Measurements from ENCODE around the gene ZNF217.
"Not testable (repeated sequence)": the region's sequence is repeated elsewhere in the genome, so short reads cannot be mapped to it uniquely, and the experiment has no call there.

The ZNF217 gene

DNA sequence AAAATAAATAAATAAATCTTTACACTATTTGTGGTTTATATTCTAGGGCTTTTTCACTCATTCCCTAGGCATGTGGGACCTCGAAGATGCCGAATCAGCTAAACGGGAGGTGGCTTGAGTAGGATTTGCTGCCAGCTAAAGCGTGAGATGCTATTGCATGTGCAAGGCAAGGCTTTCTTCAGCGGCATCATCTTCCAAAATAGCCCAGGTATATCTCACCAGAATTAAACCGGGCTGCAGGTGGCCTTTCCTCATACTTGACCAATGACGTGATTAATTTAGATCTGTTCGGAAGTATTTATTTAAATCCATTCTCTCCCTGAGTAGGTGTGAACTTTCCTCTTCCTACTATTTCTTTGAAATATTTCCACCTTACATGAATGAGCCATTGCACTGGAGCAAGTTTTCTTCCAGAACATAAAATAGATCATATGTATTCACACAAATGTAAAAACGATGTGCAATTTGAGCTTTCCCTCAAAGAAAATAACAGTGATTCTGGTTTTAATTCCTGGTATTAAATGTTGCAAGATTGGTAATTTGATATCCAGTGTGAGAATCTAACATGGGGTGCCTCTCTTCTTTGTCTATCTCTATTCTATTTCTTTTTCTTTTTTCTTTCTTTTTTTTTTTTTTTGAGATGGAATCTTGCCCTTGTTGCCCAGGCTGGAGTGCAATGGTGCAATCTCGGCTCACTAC is 24.3 kb upstream of the ZNF217 start:
- no peak for TF ChIP-seq CTCF (IDR thresholded peaks at IDR 0.05; ENCODE audit: control insufficient read depth, extremely low read depth, insufficient read depth)
- DNase-seq (ENCODE audit: low read depth) = no peak
- no peak overlapping the region for H3K4me3 ChIP-seq (ENCODE audit: low read depth, low read length)

DNA sequence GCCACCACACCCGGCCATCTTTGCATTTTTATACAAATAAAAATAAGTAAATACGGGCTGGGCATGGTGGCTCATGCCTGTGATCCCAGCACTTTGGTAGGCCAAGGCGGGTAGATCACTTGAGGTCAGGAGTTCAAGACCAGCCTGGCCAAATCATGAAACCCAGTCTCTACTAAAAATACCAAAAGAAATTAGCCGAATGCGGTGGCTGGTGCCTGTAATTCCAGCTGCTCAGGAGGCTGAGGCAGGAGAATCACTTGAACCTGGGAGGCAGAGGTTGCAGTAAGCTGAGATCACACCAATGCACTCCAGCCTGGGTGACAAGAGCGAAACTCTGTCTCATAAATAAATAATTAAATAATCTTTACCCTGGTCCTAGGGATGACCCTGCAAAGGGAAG is 22.9 kb upstream of the ZNF217 start:
- H3K4me3 ChIP-seq (ENCODE audit: low read depth, low read length); DNase-seq (ENCODE audit: low read depth): not testable (repeated sequence)

DNA sequence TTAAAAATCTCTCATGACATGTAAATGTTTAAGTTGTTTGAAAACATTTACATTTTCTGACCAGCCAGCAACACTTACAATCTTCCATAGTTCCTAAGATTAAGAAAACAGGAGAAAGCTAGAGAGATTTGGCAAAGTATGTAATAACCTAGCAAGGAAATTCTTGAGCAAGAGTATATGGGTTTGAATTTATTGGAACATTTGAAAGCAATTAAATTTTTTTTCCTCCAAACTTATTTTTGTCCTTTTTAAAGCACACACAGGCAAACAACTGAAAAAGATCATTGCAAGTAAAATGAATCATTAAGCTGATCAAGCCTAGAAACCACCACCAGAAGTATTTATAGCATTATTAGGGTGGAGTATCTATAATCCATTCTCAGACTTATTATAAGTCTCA is 20.1 kb upstream of the ZNF217 start:
- no peak overlapping the region for H3K4me3 ChIP-seq (ENCODE audit: low read depth, low read length)
- no peak for DNase-seq (ENCODE audit: low read depth)
- TF ChIP-seq CTCF (IDR thresholded peaks at IDR 0.05; ENCODE audit: control insufficient read depth, extremely low read depth, insufficient read depth) = no peak

GRCh38 chr20:53612289-53612688 is 18.6 kb upstream of the ZNF217 start:
- not testable (repeated sequence) for DNase-seq (ENCODE audit: low read depth); H3K4me3 ChIP-seq (ENCODE audit: low read depth, low read length)

DNA sequence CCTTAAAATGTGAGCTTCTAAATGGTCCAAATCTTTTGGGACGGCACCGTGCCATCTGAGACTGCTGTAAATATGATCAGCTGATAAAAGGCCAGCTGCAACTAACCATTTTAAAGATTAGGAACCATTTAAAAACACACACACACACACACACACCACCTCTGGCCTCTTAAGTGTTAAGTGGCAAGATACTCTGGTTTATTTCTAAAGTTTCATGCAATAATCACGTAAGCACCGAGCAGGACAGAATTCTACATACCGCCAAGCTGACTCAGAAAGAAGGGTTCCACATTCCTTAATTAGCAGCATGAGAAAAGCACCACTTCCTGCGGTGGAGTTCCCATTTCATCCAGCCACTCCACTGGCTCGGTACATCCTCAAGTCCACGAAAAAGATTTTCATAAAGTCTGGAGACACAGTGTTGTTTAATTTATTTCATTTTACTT is 17.8 kb upstream of the ZNF217 start:
- no peak for TF ChIP-seq CTCF (IDR thresholded peaks at IDR 0.05; ENCODE audit: control insufficient read depth, extremely low read depth, insufficient read depth)
- no peak overlapping the region for H3K4me3 ChIP-seq (ENCODE audit: low read depth, low read length)
- DNase-seq (ENCODE audit: low read depth) = no peak

- no peak for DNase-seq (ENCODE audit: low read depth)
- no peak overlapping the region for H3K4me3 ChIP-seq (ENCODE audit: low read depth, low read length)
- TF ChIP-seq CTCF (IDR thresholded peaks at IDR 0.05; ENCODE audit: control insufficient read depth, extremely low read depth, insufficient read depth) = no peak
Observed at GRCh38 chr20:53609491-53610445, 16.1 kb upstream of the ZNF217 start.

DNA sequence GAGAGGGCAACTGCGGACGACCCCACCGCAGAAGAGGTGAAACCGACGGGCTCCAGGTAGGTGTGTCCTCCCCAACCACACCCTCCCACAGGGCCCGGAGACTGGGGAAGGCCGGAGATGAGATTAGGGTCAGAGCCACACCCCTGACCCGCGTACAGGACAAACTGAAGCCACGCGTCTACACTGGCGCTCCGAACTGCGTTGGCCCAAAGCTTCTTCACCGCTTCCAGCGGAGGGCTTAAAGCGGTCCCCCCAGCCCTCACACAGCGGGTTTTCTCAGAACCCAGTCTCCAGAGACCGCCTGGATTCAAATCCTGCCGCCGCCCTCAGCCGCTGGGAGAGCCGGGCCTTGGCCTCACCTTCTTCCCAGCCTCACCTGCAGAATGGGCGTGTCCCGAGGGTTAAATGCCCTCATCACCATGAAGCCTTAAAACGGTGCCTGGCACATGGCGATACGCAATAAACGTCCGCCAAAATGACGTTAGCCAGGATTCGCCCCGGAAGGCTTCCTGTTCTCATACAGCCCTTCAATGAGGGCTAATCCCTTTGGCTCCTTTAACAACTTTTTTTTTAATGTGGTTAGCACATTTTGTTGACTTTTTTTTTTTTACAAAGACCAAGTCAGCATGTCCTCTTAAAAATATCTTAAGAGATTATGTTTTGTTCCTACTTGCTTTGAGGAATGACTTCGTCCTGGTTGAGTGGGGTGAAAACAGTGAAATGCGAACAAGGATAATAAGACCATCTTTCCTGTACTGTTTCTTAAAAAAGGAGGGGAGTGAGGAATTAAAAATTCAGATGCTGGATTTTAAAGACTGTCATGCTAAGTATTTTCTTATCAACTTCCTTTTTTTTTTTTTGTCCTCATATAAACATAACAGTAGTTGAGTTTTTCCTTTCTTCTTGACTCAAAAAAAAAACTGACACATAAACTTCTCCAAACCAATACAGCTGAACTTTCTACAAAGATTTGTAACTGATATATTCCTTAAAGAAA is 15.1 kb upstream of the ZNF217 start:
- no peak for TF ChIP-seq CTCF (IDR thresholded peaks at IDR 0.05; ENCODE audit: control insufficient read depth, extremely low read depth, insufficient read depth)
- no peak overlapping the region for H3K4me3 ChIP-seq (ENCODE audit: low read depth, low read length)
- DNase-seq (ENCODE audit: low read depth) = no peak
